Gastroesophageal sphincter (tissue), 4 donors: ENCODE results near the gene WDR81. TPM values are rescaled to one million over a fixed set of nuclear protein-coding genes. Genes with fewer than 3 reads are reported as not detected.
A peak's percentile ranks its signal among the peaks of the same experiment; 100 is the strongest.

ENCODE experiments used
- ATAC-seq: fragments of 150-250 bp; one replicate; pipeline ENCODE4 v1.9.1; 2016; ENCODE audit warnings: mild to moderate bottlenecking, moderate library complexity
- H3K27ac ChIP-seq, 4 donors: fragments of 200-600 bp; sonication (generic) in 3 of 4; 1 replicate in 3 of 4; 2 replicates in 1 of 4; pipeline ENCODE4 v1.5.1; 2016 to 2019
- H3K27me3 ChIP-seq: fragments of 200-600 bp; sonication (generic); one replicate; pipeline ENCODE4 v1.5.1; 2019
- H3K36me3 ChIP-seq, 2 donors: fragments of 200-600 bp; sonication (generic); one replicate each; pipeline ENCODE4 v1.5.1; 2019; ENCODE audit warnings: control low read depth in 1 of 2
- H3K4me1 ChIP-seq, 3 donors: fragments of 200-600 bp; sonication (generic); 1 replicate in 2 of 3; 2 replicates in 1 of 3; pipeline ENCODE4 v1.5.1; 2016 to 2019; ENCODE audit warnings: control low read depth in 2 of 3
- H3K4me3 ChIP-seq, 2 donors: fragments of 200-600 bp; sonication (generic); one replicate each; pipeline ENCODE4 v1.5.1; 2019; ENCODE audit warnings: mild to moderate bottlenecking in 1 of 2, moderate library complexity in 1 of 2
- H3K9me3 ChIP-seq, 3 donors: fragments of 200-600 bp; sonication (generic); one replicate each; pipeline ENCODE4 v1.5.1; 2017 to 2019; ENCODE audit warnings: control low read depth in 2 of 3
- CTCF ChIP-seq, 4 experiments: fragments of 200-600 bp in 2 of 4; fragments of 450-650 bp in 2 of 4; sonication (generic) in 1 of 4; IDR thresholded peaks; one replicate each; pipeline ENCODE4 v1.5.1; 2017 to 2019; ENCODE audit warnings: antibody characterized with exemption in 4 of 4, mild to moderate bottlenecking in 2 of 4, moderate library complexity in 2 of 4
- EP300 ChIP-seq: sonication (generic); formaldehyde crosslinking; IDR thresholded peaks from one replicate; pipeline ENCODE4 v1.6.1; 2017; ENCODE audit warnings: antibody characterized with exemption, mild to moderate bottlenecking
- POLR2A ChIP-seq, 2 donors: fragments of 450-650 bp; IDR thresholded peaks; one replicate each; pipeline ENCODE4 v1.6.1; 2017; ENCODE audit warnings: antibody characterized with exemption in 2 of 2, mild to moderate bottlenecking in 2 of 2, moderate library complexity in 1 of 2
- POLR2AphosphoS5 ChIP-seq: sonication (generic); formaldehyde crosslinking; IDR thresholded peaks from one replicate; pipeline ENCODE4 v1.6.1; 2017; ENCODE audit warnings: antibody characterized with exemption
- WGBS, 2 donors: methylation state at CpG; one replicate each; pipeline ENCODE4 v1.1.5; 2018; ENCODE audit warnings: low coverage in 1 of 2; 5-methylcytosine and 5-hydroxymethylcytosine counted together
- total RNA-seq, 4 donors: library from RNA; depleted of rRNA; stranded (reverse); fragments of >200 nt; gene quantifications; one replicate each; pipeline ENCODE4 v1.1.0, GENCODE V29; 2016

The WDR81 gene
- total RNA-seq, 4 donors from 2014 or later: 21.8 to 44.1 (median 32.2) TPM

GRCh38 chr17:1745513-1746020 is 21.1 kb downstream of the WDR81 start:
- Histone ChIP-seq H3K9me3 (no peaks in the 10 kb centered on the region), H3K4me1 (peaks cover 0 to 7% (median 0%) of the 10 kb centered on the region in 3 donors), H3K4me3 (no peak overlapping the region), H3K27ac (no peak overlapping the region), H3K36me3 (no peaks in the 10 kb centered on the region), H3K27me3 (no peaks in the 10 kb centered on the region)
- WGBS, 2 donors: no CpG with 5 or more reads among the region's 12 CpGs
- no peak for TF ChIP-seq EP300
- no peak for TF ChIP-seq POLR2AphosphoS5
- TF ChIP-seq POLR2A (IDR thresholded peaks at IDR 0.05): no peak
- TF ChIP-seq CTCF (IDR thresholded peaks at IDR 0.05): no peak
- ATAC-seq: no peak

- ATAC-seq: peak; percentile 83
- peak; percentile 67 for TF ChIP-seq POLR2AphosphoS5
- TF ChIP-seq EP300: peak; percentile 32
- no peak for TF ChIP-seq POLR2A (IDR thresholded peaks at IDR 0.05)
- no peak for TF ChIP-seq CTCF (IDR thresholded peaks at IDR 0.05)
- Histone ChIP-seq H3K27me3 (no peaks in the 10 kb centered on the region), H3K4me3 (no peak overlapping the region), H3K4me1 (peaks cover 0 to 7% (median 0%) of the 10 kb centered on the region in 3 donors), H3K27ac (peak overlapping the region in 3 of 4 donors; percentile 45 to 56 (median 48)), H3K36me3 (no peaks in the 10 kb centered on the region), H3K9me3 (no peaks in the 10 kb centered on the region)
- 55 to 75% methylated on average over 7 to 8 of the region's 22 CpGs for WGBS, 2 donors
Observed at GRCh38 chr17:1746975-1747543, 22.6 kb downstream of the WDR81 start.

- Histone ChIP-seq H3K9me3 (no peaks in the 10 kb centered on the region), H3K4me1 (peaks cover 0 to 7% (median 0%) of the 10 kb centered on the region in 3 donors), H3K27ac (peak overlapping the region in 1 of 4 donors; percentile 3), H3K27me3 (peaks cover 19% of the 10 kb centered on the region), H3K4me3 (no peak overlapping the region), H3K36me3 (no peaks in the 10 kb centered on the region)
- TF ChIP-seq EP300: no peak
- TF ChIP-seq POLR2AphosphoS5: no peak
- no peak for TF ChIP-seq POLR2A (IDR thresholded peaks at IDR 0.05)
- TF ChIP-seq CTCF (IDR thresholded peaks at IDR 0.05): no peak
- no peak for ATAC-seq
- WGBS, 2 donors: 75% methylated on average over 5 of the region's 9 CpGs; no CpG with 5 or more reads in 1 of the 2 donors
Observed at GRCh38 chr17:1750628-1751027, 26.1 kb downstream of the WDR81 start.

GRCh38 chr17:1752425-1753262 is 28.1 kb downstream of the WDR81 start:
- Histone ChIP-seq H3K27ac (peak overlapping the region in 2 of 4 donors; percentile 59 to 64), H3K36me3 (no peaks in the 10 kb centered on the region), H3K27me3 (peaks cover 20% of the 10 kb centered on the region), H3K4me1 (no peaks in the 10 kb centered on the region), H3K4me3 (peak overlapping the region in 1 of 2 donors; percentile 9), H3K9me3 (no peaks in the 10 kb centered on the region)
- WGBS, 2 donors: 38 to 45% methylated on average over 3 to 9 of the region's 18 CpGs
- TF ChIP-seq EP300: no peak
- ATAC-seq: peak; percentile 65

GRCh38 chr17:1753767-1754429 is 29.4 kb downstream of the WDR81 start:
- Histone ChIP-seq H3K27me3 (peaks cover 20% of the 10 kb centered on the region), H3K36me3 (no peaks in the 10 kb centered on the region), H3K27ac (peak overlapping the region in 1 of 4 donors; percentile 12), H3K4me3 (no peak overlapping the region), H3K4me1 (no peaks in the 10 kb centered on the region), H3K9me3 (no peaks in the 10 kb centered on the region)
- 98% methylated on average over 5 of the region's 23 CpGs; no CpG with 5 or more reads in 1 of the 2 donors for WGBS, 2 donors
- ATAC-seq: no peak
- no peak for TF ChIP-seq EP300
- no peak for TF ChIP-seq POLR2AphosphoS5
- TF ChIP-seq POLR2A (IDR thresholded peaks at IDR 0.05): no peak
- no peak for TF ChIP-seq CTCF (IDR thresholded peaks at IDR 0.05)
